Panc1 (cell line): Measurements from ENCODE around the gene ATXN1.

Experiments used
- CTCF ChIP-seq: fragments of 450-650 bp; IDR thresholded peaks from 2 replicates; pipeline ENCODE4 v1.5.1; 2017; ENCODE audit warnings: mild to moderate bottlenecking
- REST ChIP-seq, 2 experiments: IDR thresholded peaks; 2 replicates each; pipeline ENCODE4 v1.6.1; 2011 to 2012; ENCODE audit warnings: low read depth in 2 of 2, control low read depth in 1 of 2, low read length in 1 of 2, mild to moderate bottlenecking in 1 of 2, moderate library complexity in 1 of 2; ENCODE audit not compliant: insufficient read depth in 1 of 2

- TF ChIP-seq CTCF: no peak
- TF ChIP-seq REST (IDR thresholded peaks at IDR 0.05; ENCODE audit: insufficient read depth in 1 of 2, low read depth in 2 of 2, low read length in 1 of 2): no peak
Measured at GRCh38 chr6:16568128-16568527, 193.1 kb downstream of the ATXN1 start.
